Mucosa of descending colon (tissue), 3 donors: Measurements from ENCODE around the gene CD28. TPM values are rescaled to one million over a fixed set of nuclear protein-coding genes. Genes with fewer than 3 reads are reported as not detected.

Experiments
- ATAC-seq: fragments of 200-7000 bp; cut with Tn5 transposase; one replicate; pipeline ENCODE4 v1.9.1; 2020; ENCODE audit warnings: mild to moderate bottlenecking, moderate library complexity
- DNase-seq, 3 donors: peaks; one replicate each; pipeline ENCODE4 v3.0.0-alpha.2; 2020
- H3K36me3 ChIP-seq: fragments of 200-600 bp; one replicate; pipeline ENCODE4 v1.8.0; 2021; ENCODE audit warnings: low read depth, mild to moderate bottlenecking
- H3K4me1 ChIP-seq: fragments of 200-600 bp; one replicate; pipeline ENCODE4 v1.8.0; 2021; ENCODE audit warnings: low read depth, mild to moderate bottlenecking
- H3K4me3 ChIP-seq: fragments of 200-600 bp; one replicate; pipeline ENCODE4 v1.8.0; 2021; ENCODE audit warnings: mild to moderate bottlenecking
- H3K9me3 ChIP-seq: fragments of 200-600 bp; one replicate; pipeline ENCODE4 v1.8.0; 2021; ENCODE audit warnings: mild to moderate bottlenecking
- intact Hi-C, 2 donors: fragments of 100-400 bp; cut with DNase I in 1 of 2; cut with micrococcal nuclease in 1 of 2; formaldehyde crosslinking; loops; one replicate each; pipeline versions ENCODE4 v1.11.0 to v1.11.1; 2022; cut with DNase I, micrococcal nuclease
- total RNA-seq, 3 donors: library from RNA; stranded (reverse); fragmentation: NEBNext Ultra II Directional in 2 of 3; extraction: Animal tissue kit (Norgen Biotek cat#: 25700) in 2 of 3; gene quantifications; one replicate each; pipeline versions ENCODE4 v1.2.1 to v1.2.4, GENCODE V29; 2021 to 2023
- TF ChIP-seq, protein P1 (sequence below): fragments of 200-600 bp; IDR thresholded peaks from one replicate; pipeline ENCODE4 v1.8.0; 2022; ENCODE audit warnings: antibody characterized with exemption, mild to moderate bottlenecking
- donor health status: DM: no; HTN: no; CAD: no; lungs with moderate emphysema.
- donor health status: DM: no; HTN: no; CAD: no.
- donor health status: DM: no; HTN: yes; CAD: no.

CD28 gene
- total RNA-seq, 3 donors from 2014 or later = 0.41 to 1.4 (median 1.3) TPM

DNA sequence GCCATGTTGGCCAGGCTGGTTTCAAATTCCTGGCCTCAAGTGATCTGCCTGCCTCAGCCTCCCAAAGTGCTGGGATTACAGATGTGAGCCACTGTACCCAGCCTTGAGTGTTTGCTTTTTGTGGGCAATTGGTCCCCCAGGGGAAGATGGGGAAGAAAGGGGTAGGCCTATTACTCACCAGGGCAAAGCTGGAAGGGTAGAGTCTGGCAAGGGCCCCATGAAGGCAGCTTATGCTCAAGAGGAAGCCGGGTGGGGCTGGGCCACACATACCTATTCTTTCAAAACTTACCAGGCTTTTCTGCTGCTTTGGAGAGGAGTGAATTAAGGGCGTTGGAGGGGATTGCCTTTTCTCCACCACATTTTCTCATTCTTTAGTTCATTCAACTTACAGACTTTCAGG lies 24.5 kb upstream of the CD28 start:
- no peaks in the 10 kb centered on the region for H3K36me3 ChIP-seq
- H3K9me3 ChIP-seq = no peaks in the 10 kb centered on the region
- no peak overlapping the region for H3K4me3 ChIP-seq
- TF ChIP-seq, protein P1, sequence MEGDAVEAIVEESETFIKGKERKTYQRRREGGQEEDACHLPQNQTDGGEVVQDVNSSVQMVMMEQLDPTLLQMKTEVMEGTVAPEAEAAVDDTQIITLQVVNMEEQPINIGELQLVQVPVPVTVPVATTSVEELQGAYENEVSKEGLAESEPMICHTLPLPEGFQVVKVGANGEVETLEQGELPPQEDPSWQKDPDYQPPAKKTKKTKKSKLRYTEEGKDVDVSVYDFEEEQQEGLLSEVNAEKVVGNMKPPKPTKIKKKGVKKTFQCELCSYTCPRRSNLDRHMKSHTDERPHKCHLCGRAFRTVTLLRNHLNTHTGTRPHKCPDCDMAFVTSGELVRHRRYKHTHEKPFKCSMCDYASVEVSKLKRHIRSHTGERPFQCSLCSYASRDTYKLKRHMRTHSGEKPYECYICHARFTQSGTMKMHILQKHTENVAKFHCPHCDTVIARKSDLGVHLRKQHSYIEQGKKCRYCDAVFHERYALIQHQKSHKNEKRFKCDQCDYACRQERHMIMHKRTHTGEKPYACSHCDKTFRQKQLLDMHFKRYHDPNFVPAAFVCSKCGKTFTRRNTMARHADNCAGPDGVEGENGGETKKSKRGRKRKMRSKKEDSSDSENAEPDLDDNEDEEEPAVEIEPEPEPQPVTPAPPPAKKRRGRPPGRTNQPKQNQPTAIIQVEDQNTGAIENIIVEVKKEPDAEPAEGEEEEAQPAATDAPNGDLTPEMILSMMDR = no peak
- DNase-seq (no peak), ATAC-seq (no peak)
- no peaks in the 10 kb centered on the region for H3K4me1 ChIP-seq
- intact Hi-C loops = no loop called here

DNA sequence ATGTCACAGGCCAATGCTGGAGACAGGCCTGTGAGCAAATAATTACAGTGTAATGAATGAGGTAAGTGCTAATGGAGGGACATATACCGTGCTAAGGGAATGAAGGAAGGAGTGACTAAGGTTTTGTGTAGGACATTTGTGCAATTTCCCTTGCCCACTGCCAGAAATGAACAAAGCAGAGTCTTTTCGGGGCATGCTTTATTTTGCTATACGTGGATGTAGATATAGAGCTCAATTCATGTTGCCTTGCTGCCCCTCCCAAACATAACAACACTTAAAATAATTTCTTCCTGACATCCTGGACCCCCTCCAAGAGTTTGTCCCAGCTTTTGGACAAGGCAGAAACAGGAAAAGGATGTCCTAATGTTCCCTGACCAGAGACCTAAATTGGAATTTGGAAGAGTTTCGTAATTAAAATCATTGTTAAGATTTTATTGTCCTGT lies 23.7 kb upstream of the CD28 start:
- DNase-seq (no peak), ATAC-seq (peak; percentile 12)
- Histone ChIP-seq H3K4me1 (no peaks in the 10 kb centered on the region), H3K4me3 (no peak overlapping the region), H3K36me3 (no peaks in the 10 kb centered on the region), H3K9me3 (no peaks in the 10 kb centered on the region)
- intact Hi-C loops = no loop called here
- TF ChIP-seq, protein P1 = no peak

DNA sequence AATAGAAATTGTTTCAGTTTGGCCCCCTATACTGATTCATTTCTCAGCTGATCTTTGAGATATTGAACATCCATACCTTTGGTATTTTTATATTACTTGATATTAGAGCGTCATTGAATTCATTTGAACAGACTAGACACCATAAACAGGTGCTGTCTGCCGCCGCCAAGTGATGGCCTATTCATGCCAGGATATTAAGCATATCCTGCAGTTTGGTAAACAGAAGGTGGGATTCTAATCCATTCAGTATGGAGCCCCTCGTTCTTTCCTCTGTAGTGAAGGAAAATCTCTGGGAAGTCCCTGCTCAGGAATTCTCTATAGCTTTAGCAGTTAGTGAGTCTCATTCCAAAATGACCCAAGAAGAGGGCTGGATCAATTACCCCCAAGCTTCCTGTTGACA lies 23.0 kb upstream of the CD28 start:
- no peak for DNase-seq
- no peaks in the 10 kb centered on the region for H3K36me3 ChIP-seq
- no peaks in the 10 kb centered on the region for H3K4me1 ChIP-seq
- no peak overlapping the region for H3K4me3 ChIP-seq
- intact Hi-C loops = no loop called here
- no peak for ATAC-seq
- TF ChIP-seq, protein P1 = no peak
- H3K9me3 ChIP-seq = no peaks in the 10 kb centered on the region

DNA sequence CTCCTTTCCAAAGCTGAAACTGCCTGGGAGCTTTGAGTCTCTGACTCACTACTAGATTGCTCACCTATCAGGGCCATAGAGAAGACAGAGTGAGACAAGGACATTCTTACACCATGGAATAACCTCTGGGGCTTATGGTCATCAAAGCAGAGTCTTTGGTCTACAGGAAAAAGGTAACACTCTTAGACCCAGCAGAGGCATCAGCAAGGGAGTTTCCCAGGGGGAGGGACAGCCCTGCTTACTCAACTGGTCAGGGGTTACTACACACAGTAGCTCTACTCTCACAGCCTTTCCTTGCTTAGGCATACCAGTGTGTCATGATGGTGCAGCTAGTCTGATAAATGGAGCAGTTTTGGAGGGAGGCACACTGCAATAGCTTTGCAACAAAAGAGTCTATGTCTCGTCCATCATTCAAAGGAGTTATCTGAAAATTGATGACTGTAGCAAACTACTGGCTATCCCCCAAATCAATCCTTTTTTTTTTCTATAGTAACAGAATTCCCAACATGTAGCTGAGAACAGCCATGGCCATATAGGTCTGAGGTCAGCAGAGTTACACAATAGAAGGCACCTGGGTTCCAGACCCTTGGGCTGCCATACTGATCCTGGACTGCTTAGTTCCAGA lies 22.4 kb upstream of the CD28 start:
- peak; percentile 70 for ATAC-seq

DNA sequence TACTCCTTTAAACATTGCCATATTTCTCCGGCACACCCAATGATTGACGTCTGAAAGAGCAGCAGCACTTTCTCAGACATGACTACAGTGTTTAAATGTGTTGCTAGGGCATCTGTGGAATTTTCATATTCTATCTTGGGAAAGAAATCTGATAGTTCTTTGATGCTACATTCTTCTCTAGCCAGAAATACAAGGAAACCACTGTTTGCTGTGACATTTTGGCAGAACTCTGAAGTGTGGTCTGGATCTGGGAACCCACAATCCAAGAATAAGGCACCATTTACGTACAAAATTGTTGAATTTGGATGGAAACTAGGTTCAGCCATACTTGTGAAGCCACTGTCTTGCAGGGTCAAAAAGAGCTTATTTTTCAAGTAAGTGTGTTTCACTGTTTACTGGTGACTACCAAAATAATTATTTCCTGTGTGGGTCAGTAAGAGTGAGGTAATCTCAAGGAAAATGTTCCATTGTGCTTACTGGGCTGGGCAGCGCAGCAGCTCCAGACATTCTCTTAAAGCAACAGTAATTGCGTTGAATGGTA lies 21.3 kb upstream of the CD28 start:
- ATAC-seq = peak; percentile 15
- no peak overlapping the region for H3K4me3 ChIP-seq
- no peak for DNase-seq
- H3K9me3 ChIP-seq = no peaks in the 10 kb centered on the region
- H3K4me1 ChIP-seq = peaks cover 5% of the 10 kb centered on the region
- TF ChIP-seq, protein P1 = no peak
- no peaks in the 10 kb centered on the region for H3K36me3 ChIP-seq
- intact Hi-C loops = no loop called here

More for the DNA sequence above, 22.4 kb upstream of the CD28 start:
- no peaks in the 10 kb centered on the region for H3K9me3 ChIP-seq
- DNase-seq = no peak
- intact Hi-C loops = no loop called here
- TF ChIP-seq, protein P1 = no peak
- no peak overlapping the region for H3K4me3 ChIP-seq
- H3K4me1 ChIP-seq = no peaks in the 10 kb centered on the region
- no peaks in the 10 kb centered on the region for H3K36me3 ChIP-seq
